IPS-11a (cell line): ENCODE results near the gene PRR5.
"Not testable (repeated sequence)": the region's sequence is repeated elsewhere in the genome, so short reads cannot be mapped to it uniquely, and the experiment has no call there.

ENCODE experiments used
- H3K4me3 ChIP-seq: one replicate; pipeline ENCODE4 v1.5.1; 2013; ENCODE audit warnings: low read depth, low read length, control low read depth

The PRR5 gene

DNA sequence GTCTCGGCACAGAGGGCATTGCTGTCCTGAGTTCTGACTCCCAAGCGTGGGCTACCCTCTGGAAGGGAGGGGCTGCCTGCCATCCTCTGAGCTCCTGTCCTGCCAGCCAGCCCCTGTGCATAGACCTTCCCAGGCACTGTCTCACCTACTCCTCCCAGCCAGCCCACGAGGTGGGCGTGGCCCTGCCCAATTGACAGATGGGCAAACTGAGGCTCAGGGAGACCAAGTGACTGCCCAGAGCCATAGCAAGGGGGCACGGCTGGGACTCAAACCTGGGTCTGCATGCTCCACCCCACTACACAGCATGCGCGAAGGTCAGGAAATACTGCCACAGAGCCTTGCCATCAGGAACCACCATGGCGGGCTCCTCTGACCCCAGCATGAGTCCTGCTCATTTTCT lies 29.4 kb upstream of the PRR5 start:
- H3K4me3 ChIP-seq = no peak overlapping the region

DNA sequence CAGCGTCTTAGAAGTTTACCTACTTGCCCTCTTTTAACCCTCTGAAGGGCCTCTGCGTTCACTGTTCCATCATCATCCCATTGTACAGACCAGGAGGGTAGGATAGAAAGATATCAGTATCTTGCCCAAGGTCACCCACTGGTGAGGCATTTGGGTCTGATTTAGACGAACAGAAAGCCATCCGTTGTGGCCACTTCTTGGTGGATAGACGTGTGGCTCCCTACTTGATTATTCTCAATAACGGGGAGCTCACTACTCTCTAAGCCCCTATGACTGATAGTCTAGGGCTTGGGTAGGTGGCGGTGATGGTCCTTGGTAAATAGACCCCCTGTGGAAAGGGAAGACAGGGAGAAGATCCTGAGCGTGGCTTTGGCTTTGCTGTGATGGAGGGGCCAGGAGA lies 28.6 kb upstream of the PRR5 start:
- no peak overlapping the region for H3K4me3 ChIP-seq

- H3K4me3 ChIP-seq = not testable (repeated sequence)
Measured at GRCh38 chr22:44676066-44676440, 26.0 kb upstream of the PRR5 start.

- no peak overlapping the region for H3K4me3 ChIP-seq
Measured at GRCh38 chr22:44676441-44677352, 25.3 kb upstream of the PRR5 start.

DNA sequence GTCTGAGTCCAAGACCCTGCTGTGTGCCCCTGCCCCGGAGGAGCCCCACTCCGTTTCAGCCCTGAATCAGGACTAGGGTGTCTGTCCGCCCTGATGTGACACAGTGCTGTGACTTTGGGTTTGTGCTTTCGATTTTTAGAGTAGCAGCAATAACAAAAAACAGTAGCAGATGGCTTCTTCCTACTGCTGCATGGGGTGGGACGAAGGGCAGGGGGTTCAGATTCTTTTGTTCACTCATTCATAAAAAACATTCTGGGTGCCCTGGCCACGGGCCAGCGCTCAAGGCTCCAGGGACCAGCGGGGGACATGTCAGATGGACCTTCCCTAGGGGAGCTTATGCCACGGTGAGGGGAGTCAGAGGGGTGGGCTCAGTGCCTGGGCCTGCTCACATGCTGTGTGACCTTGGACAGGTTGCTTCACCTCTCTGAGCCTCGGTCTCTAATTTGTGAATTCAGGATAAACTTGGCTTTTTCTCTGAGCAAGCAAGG lies 24.6 kb upstream of the PRR5 start:
- no peak overlapping the region for H3K4me3 ChIP-seq

- no peak overlapping the region for H3K4me3 ChIP-seq
Measured at GRCh38 chr22:44677871-44678555, 24.0 kb upstream of the PRR5 start.

GRCh38 chr22:44678556-44679305 lies 23.3 kb upstream of the PRR5 start:
- H3K4me3 ChIP-seq = no peak overlapping the region

GRCh38 chr22:44679306-44679647 lies 22.7 kb upstream of the PRR5 start:
- not testable (repeated sequence) for H3K4me3 ChIP-seq

DNA sequence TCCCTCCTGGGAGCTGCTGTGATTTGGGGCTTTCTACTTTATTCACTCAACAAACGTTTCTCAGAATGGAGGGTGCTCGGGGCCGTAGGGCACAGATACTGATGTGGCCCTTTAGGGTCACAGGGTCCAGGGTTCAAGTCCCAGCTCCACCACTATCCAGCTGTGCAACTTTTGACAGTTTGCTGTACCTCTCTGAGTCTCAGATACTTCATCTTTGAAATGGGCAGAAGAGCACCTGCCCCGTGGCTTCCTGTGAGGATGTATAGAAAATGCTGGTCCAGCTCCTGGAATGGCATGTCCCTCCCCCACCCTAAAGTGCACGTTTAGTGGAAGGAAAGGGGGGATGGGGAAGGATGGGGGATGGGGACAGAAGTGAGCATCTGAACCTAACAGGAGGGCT lies 21.9 kb upstream of the PRR5 start:
- no peak overlapping the region for H3K4me3 ChIP-seq

- H3K4me3 ChIP-seq = no peak overlapping the region
Measured at GRCh38 chr22:44680481-44680894, 21.5 kb upstream of the PRR5 start.

- no peak overlapping the region for H3K4me3 ChIP-seq
Measured at GRCh38 chr22:44682556-44683168, 19.3 kb upstream of the PRR5 start.

DNA sequence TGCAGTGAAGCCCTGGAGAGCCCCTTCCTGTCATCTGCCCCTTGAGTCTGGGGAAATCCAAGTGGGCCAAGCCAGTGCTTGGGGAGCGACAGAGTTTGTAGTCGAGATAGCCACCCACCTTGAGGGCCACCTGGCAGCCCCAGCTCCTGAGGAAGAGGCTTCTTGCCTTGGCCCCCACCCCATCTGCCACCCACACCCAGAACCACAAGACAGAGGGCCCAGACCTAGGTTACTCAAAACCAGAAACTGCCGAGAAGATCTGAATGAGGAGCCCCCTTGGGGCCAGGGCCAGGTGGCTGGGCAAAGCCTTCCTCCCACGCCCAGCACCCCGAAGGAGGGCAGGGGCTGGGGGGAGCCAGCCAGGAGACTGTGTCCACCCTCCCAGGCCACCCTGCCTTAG lies 18.8 kb upstream of the PRR5 start:
- no peak overlapping the region for H3K4me3 ChIP-seq

GRCh38 chr22:44683881-44684280 lies 18.1 kb upstream of the PRR5 start:
- H3K4me3 ChIP-seq = no peak overlapping the region

DNA sequence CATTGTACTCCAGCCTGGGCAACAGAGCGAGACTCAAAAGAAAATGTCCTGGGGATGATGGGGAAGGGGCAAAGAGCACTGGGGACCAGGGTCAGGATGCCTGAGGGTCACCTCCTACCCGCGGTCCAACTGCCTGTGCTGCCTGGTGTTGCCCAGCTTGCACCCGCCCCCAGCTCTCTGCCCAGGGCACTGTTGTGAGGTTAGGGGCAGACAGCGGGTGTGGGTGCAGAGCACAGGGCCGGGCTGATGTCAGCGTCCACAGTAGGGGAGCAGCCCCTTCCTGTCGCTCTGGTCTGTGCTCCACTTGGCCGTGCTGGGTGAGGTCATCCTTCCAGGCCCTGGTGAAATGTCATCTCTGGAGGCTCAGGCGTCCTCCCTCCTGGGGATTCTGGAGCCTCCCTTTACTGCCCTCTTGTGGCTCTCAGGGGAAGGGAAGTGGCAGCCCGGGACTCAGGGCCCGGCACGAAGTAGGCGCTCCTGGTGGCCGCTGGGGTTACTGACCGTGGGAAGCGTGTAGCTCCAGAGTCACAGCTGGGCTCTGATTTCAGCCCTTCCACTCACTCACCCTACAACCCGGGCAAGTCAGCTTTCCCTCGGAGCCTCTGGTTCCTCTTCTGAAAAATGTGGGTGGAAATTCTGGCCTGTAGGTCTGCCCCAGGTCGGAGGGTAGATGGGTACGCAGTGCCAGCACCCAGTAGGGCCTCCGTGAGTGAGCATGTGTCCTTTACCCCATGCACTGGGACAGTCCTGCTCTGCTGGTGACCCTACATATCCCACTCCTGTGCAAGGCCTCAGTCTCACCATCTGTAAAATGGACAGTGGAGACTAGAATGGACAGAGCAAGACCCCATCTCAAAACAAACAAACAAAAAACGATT lies 17.3 kb upstream of the PRR5 start:
- H3K4me3 ChIP-seq = no peak overlapping the region

GRCh38 chr22:44685384-44686056 lies 16.5 kb upstream of the PRR5 start:
- no peak overlapping the region for H3K4me3 ChIP-seq

DNA sequence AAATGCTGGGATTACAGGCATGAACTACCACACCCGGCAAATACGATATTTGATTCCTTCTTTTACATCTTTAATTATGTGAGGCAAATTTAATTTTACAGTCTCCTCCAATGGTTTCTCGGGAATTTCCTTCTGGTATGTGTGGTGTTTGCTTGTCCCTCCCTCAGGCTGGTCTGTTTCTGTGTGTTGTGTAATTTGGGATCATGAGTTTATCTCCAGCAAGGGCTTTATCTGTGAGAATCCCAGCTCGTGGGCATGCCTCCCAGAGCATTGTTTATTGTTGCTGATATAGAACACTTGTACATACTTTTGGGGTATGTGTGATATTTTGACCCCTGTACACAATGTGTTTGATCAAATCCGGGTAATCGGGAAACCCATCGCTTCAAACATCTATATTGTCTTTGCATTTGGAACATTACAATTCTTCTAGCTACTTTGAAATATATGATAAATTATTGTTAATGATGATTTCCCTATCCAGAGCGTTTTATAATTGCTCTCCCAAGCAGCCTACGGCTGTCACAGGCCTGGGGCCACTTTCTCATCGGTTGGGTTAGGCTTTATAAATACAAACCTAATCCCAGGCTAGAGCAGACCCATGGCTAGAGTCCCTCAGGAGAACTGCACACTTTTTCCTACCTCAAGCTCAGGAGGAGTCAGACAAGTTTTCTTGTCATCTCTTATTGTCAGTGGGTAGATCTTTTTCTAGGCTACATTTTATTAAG lies 15.0 kb upstream of the PRR5 start:
- no peak overlapping the region for H3K4me3 ChIP-seq

DNA sequence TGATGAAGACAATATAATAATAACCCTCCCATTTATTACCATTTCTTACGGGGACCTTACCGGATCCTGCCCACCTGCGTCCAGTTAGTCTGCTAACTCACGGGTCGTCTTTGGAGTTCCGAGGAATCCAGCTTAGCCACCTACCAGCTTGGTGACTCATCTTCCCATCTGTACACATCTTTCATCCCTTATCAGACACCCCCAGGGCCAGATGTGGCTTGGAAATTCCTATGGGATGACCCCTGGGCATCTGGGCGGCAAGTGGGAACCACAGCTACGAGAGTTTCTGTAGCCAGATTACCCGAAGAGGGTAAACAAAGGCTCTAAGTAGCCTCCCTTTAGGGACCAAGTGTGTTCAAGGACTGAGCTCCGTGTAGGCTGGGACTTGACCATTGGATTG lies 12.8 kb upstream of the PRR5 start:
- no peak overlapping the region for H3K4me3 ChIP-seq

- no peak overlapping the region for H3K4me3 ChIP-seq
Measured at GRCh38 chr22:44689915-44690524, 12.0 kb upstream of the PRR5 start.
